H1 (cell line): ENCODE results near the gene TCF21. TPM values are rescaled to one million over a fixed set of nuclear protein-coding genes. Genes with fewer than 3 reads are reported as not detected.

Experiments used
- CTCF ChIA-PET: fragments of 300-600 bp; sonication (Branson Sonifier 250); formaldehyde crosslinking; loops from one replicate; lab custom pipeline; 2021; ENCODE audit not compliant: partially characterized antibody; lab: Charles Lee
- POLR2A ChIA-PET: fragments of 300-600 bp; sonication (Branson Sonifier 250); formaldehyde crosslinking; loops from one replicate; lab custom pipeline; 2021; ENCODE audit warnings: inconsistent platforms; ENCODE audit not compliant: partially characterized antibody; lab: Charles Lee
- DNase-seq, 2 experiments: peaks; one replicate each; pipeline versions ENCODE4 v3.0.0 to v3.0.0-alpha.2; 2010 to 2022; ENCODE audit warnings: low spot score in 2 of 2, low read depth in 1 of 2, mixed read lengths in 1 of 2
- FAIRE-seq: peaks from 2 replicates; lab custom pipeline; 2011; peaks lifted over from hg19 to GRCh38; lab: Jason Lieb, UNC
- H2AFZ ChIP-seq: 2 replicates; pipeline ENCODE4 v1.8.1; 2012; ENCODE audit warnings: low read length, inconsistent platforms
- H2AK5ac ChIP-seq: 2 replicates; pipeline ENCODE4 v1.6.1; 2013; ENCODE audit warnings: low read depth, low read length
- H2BK120ac ChIP-seq: replicated peaks from 2 replicates; pipeline ENCODE3; 2013; ENCODE audit warnings: low read depth, low read length, inconsistent platforms
- H2BK12ac ChIP-seq: 2 replicates; pipeline ENCODE4 v1.6.1; 2013; ENCODE audit warnings: low read depth, low read length
- H2BK15ac ChIP-seq: 2 replicates; pipeline ENCODE4 v1.6.1; 2013; ENCODE audit warnings: low read length
- H2BK20ac ChIP-seq: 2 replicates; pipeline ENCODE4 v1.6.1; 2013; ENCODE audit warnings: low read length
- H2BK5ac ChIP-seq: 2 replicates; pipeline ENCODE4 v1.6.1; 2013; ENCODE audit warnings: low read depth, low read length
- H3K14ac ChIP-seq: 2 replicates; pipeline ENCODE4 v1.6.1; 2013; ENCODE audit warnings: inconsistent platforms; ENCODE audit not compliant: insufficient read length
- H3K18ac ChIP-seq: 2 replicates; pipeline ENCODE4 v1.6.1; 2013; ENCODE audit warnings: low read length; ENCODE audit errors: extremely low read depth
- H3K23ac ChIP-seq: 2 replicates; pipeline ENCODE4 v1.6.1; 2013; ENCODE audit warnings: inconsistent platforms; ENCODE audit not compliant: insufficient read length
- H3K23me2 ChIP-seq: 2 replicates; pipeline ENCODE4 v1.6.1; 2013; ENCODE audit warnings: low read depth, low read length
- H3K27ac ChIP-seq: 2 replicates; pipeline ENCODE4 v1.6.1; 2011; ENCODE audit warnings: low read depth, low read length, inconsistent platforms
- H3K27me3 ChIP-seq, 4 experiments: replicated peaks in 1 of 4; 1 replicate in 1 of 4; 2 replicates in 3 of 4; pipeline versions ENCODE4 v1.6.1 to v1.8.1; 2011 to 2013; ENCODE audit warnings: low read length in 3 of 4, mild to moderate bottlenecking in 3 of 4, inconsistent platforms in 2 of 4, mixed read lengths in 2 of 4, moderate library complexity in 1 of 4; ENCODE audit not compliant: control insufficient read depth in 3 of 4, insufficient read depth in 3 of 4; ENCODE audit errors: extremely low read depth in 1 of 4
- H3K36me3 ChIP-seq, 4 experiments: 2 replicates each; pipeline versions ENCODE4 v1.6.1 to v1.8.1; 2011 to 2013; ENCODE audit warnings: mild to moderate bottlenecking in 4 of 4, low read length in 3 of 4, moderate library complexity in 2 of 4, control low read depth in 1 of 4, inconsistent platforms in 1 of 4; ENCODE audit not compliant: insufficient read depth in 4 of 4, control insufficient read depth in 2 of 4
- H3K4ac ChIP-seq: replicated peaks from 2 replicates; pipeline ENCODE3; 2013; ENCODE audit warnings: low read length, low read depth, mixed read lengths, inconsistent platforms; ENCODE audit not compliant: insufficient read length
- H3K4me1 ChIP-seq, 4 experiments: replicated peaks in 1 of 4; 1 replicate in 1 of 4; 2 replicates in 3 of 4; pipeline versions ENCODE4 v1.6.1 to v1.8.1; 2011 to 2013; ENCODE audit warnings: low read length in 3 of 4, inconsistent platforms in 2 of 4, mixed read lengths in 1 of 4; ENCODE audit not compliant: insufficient read depth in 4 of 4, control insufficient read depth in 3 of 4
- H3K4me2 ChIP-seq, 2 experiments: 2 replicates each; pipeline versions ENCODE4 v1.6.1 to v1.8.1; 2011 to 2013; ENCODE audit warnings: low read depth in 2 of 2, low read length in 2 of 2, control low read depth in 1 of 2, inconsistent platforms in 1 of 2, mild to moderate bottlenecking in 1 of 2; ENCODE audit not compliant: insufficient read depth in 1 of 2
- H3K4me3 ChIP-seq, 4 experiments: fragments of 200-600, 300-600 bp in 1 of 4; sonication (generic), shearing (Covaris generic), sonication (Bioruptor Twin) in 1 of 4; 2 replicates each; pipeline versions ENCODE4 v1.5.1 to v1.8.1; 2011 to 2016; ENCODE audit warnings: low read length in 4 of 4, low read depth in 3 of 4, control low read depth in 2 of 4, inconsistent platforms in 2 of 4, mild to moderate bottlenecking in 2 of 4, mixed read lengths in 1 of 4, moderate library complexity in 1 of 4; ENCODE audit not compliant: insufficient read depth in 2 of 4; ENCODE audit errors: extremely low read depth in 1 of 4
- H3K56ac ChIP-seq: replicated peaks from 2 replicates; pipeline ENCODE3; 2013; ENCODE audit warnings: low read depth, mild to moderate bottlenecking, mixed read lengths, low read length, inconsistent platforms; ENCODE audit not compliant: insufficient read length
- H3K79me1 ChIP-seq: 2 replicates; pipeline ENCODE4 v1.6.1; 2013; ENCODE audit warnings: low read depth, low read length, control low read depth
- H3K79me2 ChIP-seq, 2 experiments: 2 replicates each; pipeline versions ENCODE4 v1.6.1 to v1.8.1; 2012 to 2013; ENCODE audit warnings: low read length in 2 of 2, mild to moderate bottlenecking in 2 of 2, inconsistent platforms in 1 of 2; ENCODE audit not compliant: insufficient read depth in 2 of 2, control insufficient read depth in 1 of 2
- H3K9ac ChIP-seq, 4 experiments: replicated peaks in 1 of 4; 1 replicate in 1 of 4; 2 replicates in 3 of 4; pipeline versions ENCODE4 v1.6.1 to v1.8.1; 2011 to 2013; ENCODE audit warnings: low read depth in 3 of 4, low read length in 3 of 4, control low read depth in 2 of 4, mild to moderate bottlenecking in 2 of 4, moderate library complexity in 2 of 4, inconsistent platforms in 1 of 4; ENCODE audit errors: extremely low read depth in 1 of 4
- H3K9me3 ChIP-seq, 2 experiments: 2 replicates each; pipeline versions ENCODE4 v1.6.1 to v1.8.1; 2012 to 2013; ENCODE audit warnings: mild to moderate bottlenecking in 2 of 2, moderate library complexity in 2 of 2, control low read depth in 1 of 2, inconsistent platforms in 1 of 2, low read depth in 1 of 2, low read length in 1 of 2, mixed read lengths in 1 of 2; ENCODE audit not compliant: insufficient read depth in 2 of 2
- H4K20me1 ChIP-seq, 2 experiments: replicated peaks in 1 of 2; 2 replicates each; pipeline versions ENCODE3 to v1.8.1; 2011 to 2013; ENCODE audit warnings: inconsistent platforms in 2 of 2, low read length in 2 of 2, mild to moderate bottlenecking in 1 of 2; ENCODE audit not compliant: insufficient read depth in 2 of 2, control insufficient read depth in 1 of 2
- H4K5ac ChIP-seq: 2 replicates; pipeline ENCODE4 v1.6.1; 2013; ENCODE audit warnings: low read length, low read depth, mixed read lengths, inconsistent platforms; ENCODE audit not compliant: insufficient read length
- H4K8ac ChIP-seq: 2 replicates; pipeline ENCODE4 v1.8.0; 2013; ENCODE audit warnings: mild to moderate bottlenecking, moderate library complexity, low read length, inconsistent platforms; ENCODE audit not compliant: insufficient read depth; ENCODE audit errors: extremely low read depth
- H4K91ac ChIP-seq: replicated peaks from 2 replicates; pipeline ENCODE3; 2013; ENCODE audit warnings: low read length, mixed read lengths, inconsistent platforms; ENCODE audit not compliant: insufficient read length
- CBX8 ChIP-seq: fragments of 300-800, 300-1000 bp; sonication (generic); IDR thresholded peaks from 2 replicates; pipeline ENCODE4 v1.7.1; 2016; ENCODE audit warnings: low read depth, low read length, borderline replicate concordance
- CREB1 ChIP-seq: IDR thresholded peaks from 2 replicates; pipeline ENCODE4 v1.6.1; 2012; ENCODE audit warnings: inconsistent platforms
- GABPA ChIP-seq: IDR thresholded peaks from 2 replicates; pipeline ENCODE4 v1.6.1; 2011; ENCODE audit warnings: mild to moderate bottlenecking, low read length, moderate library complexity, borderline replicate concordance; ENCODE audit not compliant: insufficient read depth
- MAX ChIP-seq: IDR thresholded peaks from 2 replicates; pipeline ENCODE4 v1.6.1; 2012; ENCODE audit warnings: inconsistent platforms
- RAD21 ChIP-seq, 2 experiments: IDR thresholded peaks in 1 of 2; conservative IDR thresholded peaks in 1 of 2; 2 replicates each; pipeline ENCODE4 v1.6.1; 2011; ENCODE audit warnings: low read depth in 2 of 2, low read length in 2 of 2, improper control_type of control experiment in 1 of 2, inconsistent platforms in 1 of 2, mild to moderate bottlenecking in 1 of 2, moderate library complexity in 1 of 2
- SUZ12 ChIP-seq: fragments of 200-600 bp; sonication (generic); IDR thresholded peaks from 2 replicates; pipeline ENCODE4 v1.6.1; 2012; ENCODE audit warnings: mild to moderate bottlenecking, inconsistent platforms, low read length, moderate library complexity, mixed read lengths
- TAF1 ChIP-seq: IDR thresholded peaks from 2 replicates; pipeline ENCODE4 v1.6.1; 2011; ENCODE audit warnings: mild to moderate bottlenecking, low read depth, low read length
- WGBS, 2 experiments: shearing (Covaris generic) in 1 of 2; methylation state at CpG; one replicate each; pipeline versions ENCODE4 v1.1.6 to v1.1.7; 2013 to 2015; ENCODE audit warnings: low lambda C conversion rate in 2 of 2, mixed read lengths in 2 of 2, inconsistent platforms in 1 of 2, low coverage in 1 of 2, missing lambda C conversion rate in 1 of 2; ENCODE audit not compliant: insufficient replicate concordance in 2 of 2, insufficient coverage in 1 of 2, insufficient read length in 1 of 2; ENCODE audit errors: extremely low coverage in 1 of 2, missing lambda C conversion rate in 1 of 2; 5-methylcytosine and 5-hydroxymethylcytosine counted together
- polyA plus RNA-seq, 7 experiments: library from polyadenylated mRNA; depleted of rRNA in 3 of 7; stranded (reverse) in 5 of 7; unstranded in 2 of 7; fragments of >200 nt in 5 of 7; fragments of 200-250 nt in 2 of 7; gene quantifications; 1 replicate in 5 of 7; 2 replicates in 1 of 7; 4 replicates in 1 of 7; pipeline versions ENCODE4 v1.2.1 to v1.2.3, GENCODE V29; 2011 to 2013; ENCODE audit warnings: missing spikeins in 2 of 7, mixed read lengths in 2 of 7
- total RNA-seq: library from RNA; stranded (reverse); fragmentation: NEBNext Ultra II Directional; extraction: Animal tissue kit (Norgen Biotek cat#: 25700); gene quantifications from 2 replicates; pipeline ENCODE4 v1.2.1, GENCODE V29; 2021

The TCF21 gene
- total and polyA plus RNA-seq, 2 of the 8 experiments (the other 6 are each of a cell fraction or from before 2014, with no cell fraction given), result 0.05 to 0.09 TPM

GRCh38 chr6:133880896-133881295 lies 8.0 kb upstream of the TCF21 start:
- H2BK20ac ChIP-seq, result no peak overlapping the region
- no peaks in the 10 kb centered on the region for H3K9me3 ChIP-seq
- no peak overlapping the region for H2BK15ac ChIP-seq
- no peak overlapping the region for H4K91ac ChIP-seq
- no peak overlapping the region for H2BK5ac ChIP-seq
- no peaks in the 10 kb centered on the region for H3K36me3 ChIP-seq
- H3K4me3 ChIP-seq, result no peak overlapping the region
- DNase-seq, result no peak
- no peak overlapping the region for H3K27ac ChIP-seq
- TF ChIP-seq CREB1, result no peak
- TF ChIP-seq GABPA, result no peak
- no peak for TF ChIP-seq MAX
- no peak for TF ChIP-seq CBX8
- no peak for TF ChIP-seq TAF1
- TF ChIP-seq SUZ12, result no peak
- TF ChIP-seq RAD21 (IDR thresholded peaks at IDR 0.05 in 1 of 2, conservative IDR thresholded peaks at IDR 0.05 in 1 of 2; ENCODE audit: low read depth in 2 of 2, low read length in 2 of 2), result no peak
- TF ChIP-seq, all 59 proteins: peak for 0
- Histone ChIP-seq H3K4me2 (no peak overlapping the region), H2BK12ac (no peak overlapping the region), H3K4me1 (no peaks in the 10 kb centered on the region), H3K23me2 (no peaks in the 10 kb centered on the region), H3K9ac (no peak overlapping the region), H4K8ac (no peak overlapping the region), H3K23ac (no peak overlapping the region), H3K14ac (no peak overlapping the region), H2AFZ (no peak overlapping the region), H3K56ac (no peak overlapping the region), H3K79me1 (no peaks in the 10 kb centered on the region), H3K18ac (no peak overlapping the region), H4K20me1 (no peaks in the 10 kb centered on the region), H3K4ac (no peak overlapping the region), H2BK120ac (no peak overlapping the region), H3K79me2 (no peaks in the 10 kb centered on the region), H4K5ac (no peak overlapping the region), H2AK5ac (no peak overlapping the region), H3K27me3 (no peaks in the 10 kb centered on the region)
- no peak for FAIRE-seq
- ChIA-PET POLR2A (interaction anchor here (0.9 to 1.4 kb wide), 2 partner anchors 16 to 43 kb away, joined by 3 read pairs; no protein-coding TSS in a partner anchor), CTCF (interaction anchor here (0.9 to 2.0 kb wide), 5 partner anchors 9 to 40 kb away, joined by 3 to 6 read pairs (median 4); no protein-coding TSS in a partner anchor)
- 76% methylated on average over 2 of the region's 2 CpGs; no CpG with 5 or more reads in 1 of the 2 experiments for WGBS, 2 experiments
